WTC11 (cell line): Measurements from ENCODE around the gene UBE2J2. TPM values are rescaled to one million over a fixed set of nuclear protein-coding genes. Genes with fewer than 3 reads are reported as not detected.

ENCODE experiments used
- ATAC-seq: fragments of 200-7000 bp; cut with Tn5 transposase; 2 replicates; pipeline ENCODE4 v1.10.0; 2021; ENCODE audit warnings: mild to moderate bottlenecking, moderate library complexity
- CTCF ChIA-PET: fragments of 300-600 bp; sonication (Branson Sonifier 250); formaldehyde crosslinking; loops from one replicate; lab custom pipeline; 2021; ENCODE audit warnings: antibody characterized with exemption; lab: Charles Lee
- POLR2A ChIA-PET: fragments of 350-600 bp; sonication (Branson Sonifier 250); formaldehyde crosslinking; loops from one replicate; lab custom pipeline; 2021; ENCODE audit warnings: antibody characterized with exemption; lab: Charles Lee
- DNase-seq: peaks from one replicate; pipeline ENCODE4 v3.0.0; 2021; ENCODE audit warnings: low spot score
- H3K27ac Mint-ChIP-seq: 2 replicates; pipeline ENCODE4 v1.8.0; 2021; ENCODE audit warnings: mixed read lengths
- H3K27me3 Mint-ChIP-seq: 2 replicates; pipeline ENCODE4 v1.8.0; 2021; ENCODE audit warnings: low read depth, mild to moderate bottlenecking, moderate library complexity, mixed read lengths
- H3K36me3 Mint-ChIP-seq: 2 replicates; pipeline ENCODE4 v1.8.0; 2021; ENCODE audit warnings: mixed read lengths
- H3K4me1 Mint-ChIP-seq: 2 replicates; pipeline ENCODE4 v1.8.0; 2022; ENCODE audit warnings: mixed read lengths
- H3K4me3 Mint-ChIP-seq: 2 replicates; pipeline ENCODE4 v1.8.0; 2021; ENCODE audit warnings: mild to moderate bottlenecking, moderate library complexity, mixed read lengths
- H3K9me3 Mint-ChIP-seq: 2 replicates; pipeline ENCODE4 v1.8.0; 2021; ENCODE audit warnings: mixed read lengths
- CREB1 ChIP-seq: sonication (generic); formaldehyde crosslinking; IDR thresholded peaks from 2 replicates; pipeline ENCODE4 v1.8.0; 2023; ENCODE audit warnings: mild to moderate bottlenecking, missing genetic modification reagents
- E2F5 ChIP-seq: sonication (generic); formaldehyde crosslinking; IDR thresholded peaks from 2 replicates; pipeline ENCODE4 v1.8.1; 2022; ENCODE audit warnings: mild to moderate bottlenecking, moderate library complexity, missing genetic modification reagents
- ESRRA ChIP-seq: sonication (generic); formaldehyde crosslinking; IDR thresholded peaks from 2 replicates; pipeline ENCODE4 v1.8.1; 2022; ENCODE audit warnings: mild to moderate bottlenecking, missing genetic modification reagents, borderline replicate concordance
- ETV6 ChIP-seq: sonication (generic); formaldehyde crosslinking; IDR thresholded peaks from 2 replicates; pipeline ENCODE4 v1.8.1; 2022; ENCODE audit warnings: mild to moderate bottlenecking, missing genetic modification reagents
- FOXK1 ChIP-seq: sonication (generic); formaldehyde crosslinking; IDR thresholded peaks from 2 replicates; pipeline ENCODE4 v1.8.0; 2022; ENCODE audit warnings: mild to moderate bottlenecking, moderate library complexity, missing genetic modification reagents
- FOXP1 ChIP-seq: sonication (generic); formaldehyde crosslinking; IDR thresholded peaks from 2 replicates; pipeline ENCODE4 v1.8.0; 2022; ENCODE audit warnings: missing genetic modification reagents, mild to moderate bottlenecking, moderate library complexity, borderline replicate concordance
- FOXP4 ChIP-seq: sonication (generic); formaldehyde crosslinking; IDR thresholded peaks from 2 replicates; pipeline ENCODE4 v1.8.0; 2022; ENCODE audit warnings: mild to moderate bottlenecking, missing genetic modification reagents
- GABPB1 ChIP-seq: sonication (generic); formaldehyde crosslinking; IDR thresholded peaks from 2 replicates; pipeline ENCODE4 v1.8.1; 2023; ENCODE audit warnings: mild to moderate bottlenecking, missing genetic modification reagents
- IRF1 ChIP-seq: sonication (generic); formaldehyde crosslinking; IDR thresholded peaks from 2 replicates; pipeline ENCODE4 v1.8.0; 2023; ENCODE audit warnings: missing genetic modification reagents
- MAX ChIP-seq: sonication (generic); formaldehyde crosslinking; IDR thresholded peaks from 2 replicates; pipeline ENCODE4 v1.8.0; 2022; ENCODE audit warnings: mild to moderate bottlenecking, missing genetic modification reagents
- MYBL2 ChIP-seq: sonication (generic); formaldehyde crosslinking; IDR thresholded peaks from 2 replicates; pipeline ENCODE4 v1.8.1; 2023; ENCODE audit warnings: mild to moderate bottlenecking, moderate library complexity, missing genetic modification reagents
- NR3C1 ChIP-seq: sonication (generic); formaldehyde crosslinking; conservative IDR thresholded peaks from 2 replicates; pipeline ENCODE4 v1.8.1; 2023; ENCODE audit warnings: low read depth, mild to moderate bottlenecking, missing genetic modification reagents
- SP1 ChIP-seq: sonication (generic); formaldehyde crosslinking; conservative IDR thresholded peaks from 2 replicates; pipeline ENCODE4 v1.8.1; 2022; ENCODE audit warnings: missing genetic modification reagents
- STAT6 ChIP-seq: sonication (generic); formaldehyde crosslinking; conservative IDR thresholded peaks from 2 replicates; pipeline ENCODE4 v1.8.1; 2023; ENCODE audit warnings: mild to moderate bottlenecking, low read depth, missing genetic modification reagents, moderate library complexity
- USF2 ChIP-seq: sonication (generic); formaldehyde crosslinking; IDR thresholded peaks from 2 replicates; pipeline ENCODE4 v1.8.1; 2023; ENCODE audit warnings: mild to moderate bottlenecking, missing genetic modification reagents, moderate library complexity
- ZNF219 ChIP-seq: sonication (generic); formaldehyde crosslinking; IDR thresholded peaks from 2 replicates; pipeline ENCODE4 v1.8.0; 2023; ENCODE audit warnings: missing genetic modification reagents, mild to moderate bottlenecking, borderline replicate concordance
- total RNA-seq: library from RNA; stranded (reverse); gene quantifications from 3 replicates; pipeline ENCODE4 v1.2.3, GENCODE V29; 2021

The UBE2J2 gene
- total RNA-seq, 1 experiment from 2014 or later, result 72.2 TPM

- ChIA-PET CTCF (interaction anchor here (0.5 kb wide), 1 partner anchor 191 kb away, joined by 3 read pairs; no protein-coding TSS in a partner anchor), POLR2A (no interaction called here)
- Mint-ChIP-seq H3K4me1 (peaks cover 21% of the 10 kb centered on the region), H3K9me3 (no peaks in the 10 kb centered on the region), H3K4me3 (peak within 1 kb of the TSS; percentile 71), H3K27me3 (peaks cover 6% of the 10 kb centered on the region; the same call in 1 of the 2 replicates), H3K27ac (0 out of 2 replicates have a peak within 1 kb of the TSS, but pooled peaks have one; percentile 32), H3K36me3 (peaks cover 5% of the 10 kb centered on the region; the same call in 1 of the 2 replicates)
- ATAC-seq (peak; percentile 40), DNase-seq (peak; percentile 82)
- TF ChIP-seq ESRRA (CRISPR knock-in tag), result peak; percentile 79; the same call in 1 of the 2 replicates
- TF ChIP-seq SP1, result peak; percentile 68
- TF ChIP-seq FOXK1 (CRISPR knock-in tag), result peak; percentile 76
- 0 out of 2 replicates have a peak, but pooled peaks have one; percentile 52 for TF ChIP-seq STAT6 (CRISPR knock-in tag)
- peak; percentile 18; the same call in 1 of the 2 replicates for TF ChIP-seq ETV6 (CRISPR knock-in tag)
- peak; percentile 5; the same call in 1 of the 2 replicates for TF ChIP-seq MYBL2
- TF ChIP-seq NR3C1 (CRISPR knock-in tag), result 0 out of 2 replicates have a peak, but pooled peaks have one; percentile 46
- TF ChIP-seq CREB1 (CRISPR knock-in tag), result no peak
- peak; percentile 17; the same call in 1 of the 2 replicates for TF ChIP-seq GABPB1 (CRISPR knock-in tag)
- TF ChIP-seq FOXP4, result no peak
- peak; percentile 31; the same call in 1 of the 2 replicates for TF ChIP-seq USF2
- TF ChIP-seq E2F5, result peak; percentile 52; the same call in 1 of the 2 replicates
- TF ChIP-seq ZNF219 (CRISPR knock-in tag), result no peak; the same call in 1 of the 2 replicates
- 0 out of 2 replicates have a peak, but pooled peaks have one; percentile 25 for TF ChIP-seq FOXP1 (CRISPR knock-in tag)
- TF ChIP-seq IRF1 (CRISPR knock-in tag), result no peak
- TF ChIP-seq MAX (CRISPR knock-in tag), result peak; percentile 77; the same call in 1 of the 2 replicates
These were observed 34.5 kb upstream of the UBE2J2 start, which contains the start of the genes ACAP3 and PUSL1 for GRCh38 chr1:1307923-1308755. ACAP3 (minus strand) TSS chr1:1307930; CDS start chr1:1307815, 115 bp downstream. PUSL1 (plus strand) TSS chr1:1308597; CDS start chr1:1308644, 47 bp downstream.
